Thyroid gland (tissue), 4 donors: ENCODE data around the gene ESPNL. TPM values are rescaled to one million over a fixed set of nuclear protein-coding genes. Genes with fewer than 3 reads are reported as not detected.

Source experiments
- DNase-seq, 2 donors: peaks; one replicate each; pipeline ENCODE4 v3.0.0-alpha.2; 2019
- H3K27ac ChIP-seq, 3 donors: fragments of 200-600 bp; sonication (generic); 1 replicate in 2 of 3; 2 replicates in 1 of 3; pipeline ENCODE4 v1.5.1; 2016 to 2019; ENCODE audit warnings: mild to moderate bottlenecking in 1 of 3, moderate library complexity in 1 of 3
- H3K27me3 ChIP-seq: fragments of 200-600 bp; sonication (generic); one replicate; pipeline ENCODE4 v1.5.1; 2019
- H3K36me3 ChIP-seq, 2 donors: fragments of 200-600 bp; sonication (generic); one replicate each; pipeline ENCODE4 v1.5.1; 2016 to 2019
- H3K4me1 ChIP-seq, 2 donors: fragments of 200-600 bp; sonication (generic); one replicate each; pipeline ENCODE4 v1.5.1; 2017 to 2019
- H3K4me3 ChIP-seq, 3 donors: fragments of 200-600 bp; sonication (generic); replicated peaks in 1 of 3; 1 replicate in 2 of 3; 2 replicates in 1 of 3; pipeline ENCODE4 v1.5.1; 2016; ENCODE audit warnings: mild to moderate bottlenecking in 1 of 3
- H3K9me3 ChIP-seq: fragments of 200-600 bp; sonication (generic); one replicate; pipeline ENCODE4 v1.5.1; 2017
- POLR2A ChIP-seq, 2 donors: fragments of 450-650 bp; IDR thresholded peaks; one replicate each; pipeline ENCODE4 v1.6.1; 2017; ENCODE audit warnings: antibody characterized with exemption in 2 of 2, mild to moderate bottlenecking in 2 of 2, moderate library complexity in 1 of 2
- whole genome bisulfite sequencing, 2 donors: methylation state at CpG; one replicate each; pipeline ENCODE4 v1.1.5; 2017; 5-methylcytosine and 5-hydroxymethylcytosine counted together
- intact Hi-C: fragments of 100-400 bp; cut with DNase I; formaldehyde crosslinking; loops from one replicate; pipeline ENCODE4 v1.15.1; 2023
- total RNA-seq, 4 donors: library from RNA; depleted of rRNA; stranded (reverse); fragments of >200 nt; gene quantifications; one replicate each; pipeline ENCODE4 v1.2.3, GENCODE V29; 2016
- TF ChIP-seq, protein P1 (sequence below), 6 experiments: fragments of 200-600 bp in 3 of 6; fragments of 450-650 bp in 3 of 6; sonication (generic) in 3 of 6; IDR thresholded peaks; one replicate each; pipeline ENCODE4 v1.5.1; 2016 to 2019; ENCODE audit warnings: antibody characterized with exemption in 6 of 6, mild to moderate bottlenecking in 2 of 6, inconsistent platforms in 1 of 6, moderate library complexity in 1 of 6

ESPNL gene
- total RNA-seq, 4 donors from 2014 or later: 0.11 to 3.8 (median 2.6) TPM

GRCh38 chr2:238099714-238100048 is 459 bp upstream of the ESPNL start:
- H3K4me1 ChIP-seq: peaks cover 0 to 6% of the 10 kb centered on the region in 2 donors
- no peak overlapping the region for H3K4me3 ChIP-seq
- intact Hi-C loops: no loop called here
- H3K27ac ChIP-seq: no peak overlapping the region
- H3K36me3 ChIP-seq: no peaks in the 10 kb centered on the region
- H3K9me3 ChIP-seq: no peaks in the 10 kb centered on the region
- TF ChIP-seq POLR2A (IDR thresholded peaks at IDR 0.05): no peak
- TF ChIP-seq, protein P1, sequence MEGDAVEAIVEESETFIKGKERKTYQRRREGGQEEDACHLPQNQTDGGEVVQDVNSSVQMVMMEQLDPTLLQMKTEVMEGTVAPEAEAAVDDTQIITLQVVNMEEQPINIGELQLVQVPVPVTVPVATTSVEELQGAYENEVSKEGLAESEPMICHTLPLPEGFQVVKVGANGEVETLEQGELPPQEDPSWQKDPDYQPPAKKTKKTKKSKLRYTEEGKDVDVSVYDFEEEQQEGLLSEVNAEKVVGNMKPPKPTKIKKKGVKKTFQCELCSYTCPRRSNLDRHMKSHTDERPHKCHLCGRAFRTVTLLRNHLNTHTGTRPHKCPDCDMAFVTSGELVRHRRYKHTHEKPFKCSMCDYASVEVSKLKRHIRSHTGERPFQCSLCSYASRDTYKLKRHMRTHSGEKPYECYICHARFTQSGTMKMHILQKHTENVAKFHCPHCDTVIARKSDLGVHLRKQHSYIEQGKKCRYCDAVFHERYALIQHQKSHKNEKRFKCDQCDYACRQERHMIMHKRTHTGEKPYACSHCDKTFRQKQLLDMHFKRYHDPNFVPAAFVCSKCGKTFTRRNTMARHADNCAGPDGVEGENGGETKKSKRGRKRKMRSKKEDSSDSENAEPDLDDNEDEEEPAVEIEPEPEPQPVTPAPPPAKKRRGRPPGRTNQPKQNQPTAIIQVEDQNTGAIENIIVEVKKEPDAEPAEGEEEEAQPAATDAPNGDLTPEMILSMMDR (IDR thresholded peaks at IDR 0.05): no peak
- 96% methylated on average over 4 of the region's 10 CpGs; no CpG with 5 or more reads in 1 of the 2 donors for WGBS, 2 donors
- DNase-seq: no peak
- H3K27me3 ChIP-seq: no peaks in the 10 kb centered on the region

GRCh38 chr2:238100821-238101771 is 956 bp downstream of the ESPNL start:
- DNase-seq: no peak
- intact Hi-C loops: no loop called here
- TF ChIP-seq, protein P1 (IDR thresholded peaks at IDR 0.05): no peak
- TF ChIP-seq POLR2A (IDR thresholded peaks at IDR 0.05): no peak
- no peak overlapping the region for H3K27ac ChIP-seq
- H3K4me3 ChIP-seq: no peak overlapping the region
- WGBS, 2 donors: 87 to 90% methylated on average over 4 to 25 of the region's 28 CpGs
- no peaks in the 10 kb centered on the region for H3K27me3 ChIP-seq
- peaks cover 0 to 6% of the 10 kb centered on the region in 2 donors for H3K4me1 ChIP-seq
- H3K36me3 ChIP-seq: no peaks in the 10 kb centered on the region
- H3K9me3 ChIP-seq: no peaks in the 10 kb centered on the region

DNA sequence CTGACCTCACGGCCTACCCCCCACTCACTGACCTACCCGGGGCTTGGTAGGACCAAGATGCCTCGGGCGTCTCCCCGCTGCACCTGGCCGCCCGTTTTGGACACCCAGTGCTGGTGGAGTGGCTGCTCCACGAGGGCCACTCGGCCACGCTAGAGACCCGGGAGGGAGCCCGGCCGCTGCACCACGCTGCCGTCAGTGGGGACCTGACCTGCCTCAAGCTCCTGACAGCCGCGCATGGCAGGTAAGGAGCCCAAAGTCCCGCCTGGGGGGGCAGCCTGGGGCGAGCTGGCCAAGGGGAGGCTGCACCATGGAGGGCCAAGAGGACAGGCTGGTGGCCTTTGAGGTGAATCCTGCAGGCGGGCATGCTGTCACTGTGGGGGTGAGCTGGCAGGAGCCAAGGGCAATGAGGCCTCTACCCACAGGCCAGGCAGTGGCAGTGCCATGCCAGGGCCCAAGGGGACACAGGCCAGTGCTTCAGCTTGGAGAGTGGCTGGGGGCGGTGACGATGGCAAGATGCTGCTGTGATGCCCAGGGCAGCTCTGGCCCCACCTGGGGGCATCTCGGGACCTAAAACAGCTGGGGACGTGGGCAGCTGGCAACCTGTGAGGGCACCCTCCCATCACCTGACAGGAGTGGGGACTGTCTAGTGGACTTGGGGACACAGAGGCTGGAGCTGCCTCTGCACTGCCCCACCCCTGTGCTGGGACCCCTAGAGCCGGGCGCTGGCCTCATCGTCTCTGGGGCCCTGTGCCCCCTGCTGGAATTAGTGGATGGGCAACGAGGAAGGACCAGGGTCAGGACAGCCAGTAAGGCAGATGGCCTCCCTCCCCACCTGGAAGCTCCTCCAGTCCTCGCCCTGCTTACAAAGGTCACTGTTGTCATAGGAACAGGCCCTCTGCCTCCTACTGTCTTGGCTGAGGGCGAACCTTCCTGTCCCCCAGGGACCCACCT is 2.0 kb downstream of the ESPNL start:
- peak; percentile 46 to 56 for DNase-seq
- intact Hi-C loops: no loop called here
- Histone ChIP-seq H3K36me3 (no peaks in the 10 kb centered on the region), H3K4me1 (peaks cover 0 to 6% of the 10 kb centered on the region in 2 donors), H3K27me3 (no peaks in the 10 kb centered on the region), H3K27ac (no peak overlapping the region), H3K9me3 (no peaks in the 10 kb centered on the region), H3K4me3 (no peak overlapping the region)
- TF ChIP-seq, protein P1 (IDR thresholded peaks at IDR 0.05): no peak
- no peak for TF ChIP-seq POLR2A (IDR thresholded peaks at IDR 0.05)
- WGBS, 2 donors: 82 to 91% methylated on average over 11 to 12 of the region's 30 CpGs

DNA sequence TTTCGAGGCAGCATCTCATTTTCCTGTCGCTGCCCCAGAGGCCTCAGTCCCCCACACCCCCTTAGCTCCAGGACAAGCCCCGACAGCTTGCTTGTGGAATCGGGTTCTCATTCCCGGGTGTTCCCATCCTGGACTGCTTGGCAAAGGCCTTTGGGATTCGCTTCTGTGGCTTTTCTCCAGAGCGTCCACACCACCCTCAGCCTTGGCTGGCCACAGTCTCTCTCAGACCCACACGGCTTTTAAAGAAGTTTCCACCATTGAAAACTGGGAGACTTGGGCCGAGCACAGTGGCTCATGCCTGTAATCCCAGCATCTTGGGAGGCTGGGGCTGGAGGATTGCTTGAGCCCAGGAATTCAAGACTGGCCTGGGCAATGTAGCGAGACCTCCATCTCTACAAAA is 2.7 kb downstream of the ESPNL start:
- no peaks in the 10 kb centered on the region for H3K9me3 ChIP-seq
- no peaks in the 10 kb centered on the region for H3K27me3 ChIP-seq
- peaks cover 0 to 6% of the 10 kb centered on the region in 2 donors for H3K4me1 ChIP-seq
- H3K36me3 ChIP-seq: no peaks in the 10 kb centered on the region
- no peak overlapping the region for H3K27ac ChIP-seq
- no peak overlapping the region for H3K4me3 ChIP-seq
- intact Hi-C loops: no loop called here
- no peak for DNase-seq
- 89 to 93% methylated on average over 10 of the region's 10 CpGs for WGBS, 2 donors
- TF ChIP-seq POLR2A (IDR thresholded peaks at IDR 0.05): no peak
- TF ChIP-seq, protein P1 (IDR thresholded peaks at IDR 0.05): no peak
